GM23338 (cell line): ENCODE data around the gene LYSET. TPM values are rescaled to one million over a fixed set of nuclear protein-coding genes. Genes with fewer than 3 reads are reported as not detected.
A peak's percentile ranks its signal among the peaks of the same experiment; 100 is the strongest.

Experiments used
- ATAC-seq: fragments of 200-7000 bp; cut with Tn5 transposase; 3 replicates; pipeline ENCODE4 v1.9.1; 2020
- DNase-seq: peaks from one replicate; pipeline ENCODE4 v3.0.0-alpha.2; 2015; ENCODE audit warnings: low spot score
- H2AFZ ChIP-seq: fragments of 200-600 bp; sonication (generic); 2 replicates; pipeline ENCODE4 v1.8.0; 2016; ENCODE audit warnings: antibody characterized with exemption, mild to moderate bottlenecking, moderate library complexity
- H3F3A ChIP-seq: fragments of 200-600 bp; sonication (generic); replicated peaks from 2 replicates; pipeline ENCODE4 v1.8.0; 2017; ENCODE audit warnings: antibody characterized with exemption, mixed run types, low read depth
- H3K27ac ChIP-seq: fragments of 200-600 bp; sonication (generic); 2 replicates; pipeline ENCODE4 v1.6.1; 2016; ENCODE audit warnings: low read depth
- H3K27me3 ChIP-seq: fragments of 200-600 bp; sonication (generic); 2 replicates; pipeline ENCODE4 v1.8.0; 2016; ENCODE audit warnings: mild to moderate bottlenecking, mixed run types, moderate library complexity; ENCODE audit not compliant: insufficient read depth
- H3K36me3 ChIP-seq: fragments of 200-600 bp; sonication (generic); 2 replicates; pipeline ENCODE4 v1.8.0; 2016; ENCODE audit warnings: mild to moderate bottlenecking; ENCODE audit not compliant: insufficient read depth
- H3K4me1 ChIP-seq: fragments of 200-600 bp; sonication (generic); 2 replicates; pipeline ENCODE4 v1.8.0; 2016; ENCODE audit warnings: mild to moderate bottlenecking, moderate library complexity; ENCODE audit not compliant: insufficient read depth
- H3K4me2 ChIP-seq: fragments of 200-600 bp; sonication (generic); 2 replicates; pipeline ENCODE4 v1.7.1; 2017; ENCODE audit warnings: mixed run types
- H3K4me3 ChIP-seq: fragments of 200-600 bp; sonication (generic); 2 replicates; pipeline ENCODE4 v1.6.1; 2016; ENCODE audit warnings: mixed run types
- H3K79me2 ChIP-seq: fragments of 200-600 bp; sonication (generic); replicated peaks from 2 replicates; pipeline ENCODE4 v1.8.0; 2017; ENCODE audit warnings: mild to moderate bottlenecking; ENCODE audit not compliant: insufficient read depth
- H3K9me2 ChIP-seq: fragments of 200-600 bp; sonication (generic); 2 replicates; pipeline ENCODE4 v1.8.0; 2017; ENCODE audit not compliant: insufficient read depth
- H4K20me1 ChIP-seq: fragments of 200-600 bp; sonication (generic); replicated peaks from 2 replicates; pipeline ENCODE4 v1.8.0; 2017; ENCODE audit warnings: mild to moderate bottlenecking; ENCODE audit not compliant: insufficient read depth
- H3K27ac Mint-ChIP-seq: 2 replicates; pipeline ENCODE4 v1.8.0; 2020; ENCODE audit warnings: inconsistent platforms, mild to moderate bottlenecking, moderate library complexity, mixed read lengths
- H3K27me3 Mint-ChIP-seq: 3 replicates; pipeline ENCODE4 v1.8.0; 2022; ENCODE audit warnings: low read depth, mild to moderate bottlenecking, moderate library complexity, mixed read lengths, inconsistent platforms; ENCODE audit not compliant: insufficient read depth, poor library complexity
- H3K36me3 Mint-ChIP-seq: 3 replicates; pipeline ENCODE4 v1.8.0; 2021; ENCODE audit warnings: low read depth, mild to moderate bottlenecking, inconsistent platforms, moderate library complexity, mixed read lengths
- H3K4me1 Mint-ChIP-seq: 3 replicates; pipeline ENCODE4 v1.8.0; 2020; ENCODE audit warnings: mild to moderate bottlenecking, inconsistent platforms, mixed read lengths
- H3K4me3 Mint-ChIP-seq: 3 replicates; pipeline ENCODE4 v1.8.0; 2021; ENCODE audit warnings: moderate library complexity, mild to moderate bottlenecking, inconsistent platforms, mixed read lengths
- H3K9me3 Mint-ChIP-seq: 3 replicates; pipeline ENCODE4 v1.8.0; 2020; ENCODE audit warnings: moderate library complexity, mild to moderate bottlenecking, inconsistent platforms, mixed read lengths
- CREB1 ChIP-seq: fragments of 250-450 bp; sonication (Bioruptor Pico); IDR thresholded peaks from 2 replicates; pipeline ENCODE4 v1.5.0; 2020; ENCODE audit warnings: low read depth, mild to moderate bottlenecking, moderate library complexity
- EZH2 ChIP-seq: fragments of 200-600 bp; sonication (generic); IDR thresholded peaks from one replicate; pipeline ENCODE4 v1.8.0; 2017; ENCODE audit warnings: antibody characterized with exemption, mild to moderate bottlenecking, low read depth; ENCODE audit not compliant: unreplicated experiment
- EZH2phosphoT487 ChIP-seq: fragments of 200-600 bp; sonication (generic); IDR thresholded peaks from one replicate; pipeline ENCODE4 v1.8.1; 2018; ENCODE audit warnings: antibody characterized with exemption; ENCODE audit not compliant: unreplicated experiment
- JUNB ChIP-seq: IDR thresholded peaks from one replicate; pipeline ENCODE4 v1.6.1; 2016; ENCODE audit warnings: antibody characterized with exemption; ENCODE audit not compliant: unreplicated experiment
- NANOG ChIP-seq: IDR thresholded peaks from 2 replicates; pipeline ENCODE4 v1.6.1; 2016; ENCODE audit warnings: antibody characterized with exemption, borderline replicate concordance
- POLR2AphosphoS5 ChIP-seq: IDR thresholded peaks from 2 replicates; pipeline ENCODE4 v1.6.1; 2016; ENCODE audit warnings: antibody characterized with exemption, low read depth
- REST ChIP-seq: IDR thresholded peaks from one replicate; pipeline ENCODE4 v1.6.1; 2018; ENCODE audit warnings: antibody characterized with exemption; ENCODE audit not compliant: unreplicated experiment
- STAT1 ChIP-seq: IDR thresholded peaks from one replicate; pipeline ENCODE4 v1.6.1; 2016; ENCODE audit warnings: antibody characterized with exemption; ENCODE audit not compliant: unreplicated experiment
- ZNF114 ChIP-seq: fragments of 250-450 bp; sonication (Bioruptor Pico); IDR thresholded peaks from 2 replicates; pipeline ENCODE4 v1.5.0; 2020; ENCODE audit warnings: mild to moderate bottlenecking, moderate library complexity
- ZNF331 ChIP-seq: fragments of 250-450 bp; sonication (Bioruptor Pico); IDR thresholded peaks from 2 replicates; pipeline ENCODE4 v1.5.0; 2020; ENCODE audit warnings: low read depth, mild to moderate bottlenecking, moderate library complexity
- polyA plus RNA-seq: library from polyadenylated mRNA; unstranded; fragments of >200 nt; fragmentation: Nextera tagmentation; extraction: Ambion mirVana; gene quantifications from 2 replicates; pipeline ENCODE4 v1.2.1, GENCODE V29; 2016
- total RNA-seq: library from RNA; depleted of rRNA; stranded (reverse); fragments of >200 nt; shearing (Covaris generic); gene quantifications from 2 replicates; pipeline ENCODE4 v1.2.3, GENCODE V29; 2014
- TF ChIP-seq, protein P1 (sequence below): IDR thresholded peaks from 2 replicates; pipeline ENCODE4 v1.6.1; 2016; ENCODE audit warnings: antibody characterized with exemption
- TF ChIP-seq, protein P2 (sequence below): fragments of 250-450 bp; sonication (Bioruptor Pico); IDR thresholded peaks from 2 replicates; pipeline ENCODE4 v1.5.0; 2020; ENCODE audit warnings: mild to moderate bottlenecking, moderate library complexity
- TF ChIP-seq, protein P3 (sequence below), 2 experiments: fragments of 200-600 bp in 1 of 2; sonication (generic) in 1 of 2; conservative IDR thresholded peaks; 2 replicates each; pipeline versions ENCODE4 v1.5.1 to v1.6.1; 2016 to 2017; ENCODE audit warnings: antibody characterized with exemption in 2 of 2, low read depth in 2 of 2, mild to moderate bottlenecking in 2 of 2, moderate library complexity in 1 of 2

The LYSET gene
- total and polyA plus RNA-seq, 2 experiments from 2014 or later, result 14.2 to 34.0 TPM

DNA sequence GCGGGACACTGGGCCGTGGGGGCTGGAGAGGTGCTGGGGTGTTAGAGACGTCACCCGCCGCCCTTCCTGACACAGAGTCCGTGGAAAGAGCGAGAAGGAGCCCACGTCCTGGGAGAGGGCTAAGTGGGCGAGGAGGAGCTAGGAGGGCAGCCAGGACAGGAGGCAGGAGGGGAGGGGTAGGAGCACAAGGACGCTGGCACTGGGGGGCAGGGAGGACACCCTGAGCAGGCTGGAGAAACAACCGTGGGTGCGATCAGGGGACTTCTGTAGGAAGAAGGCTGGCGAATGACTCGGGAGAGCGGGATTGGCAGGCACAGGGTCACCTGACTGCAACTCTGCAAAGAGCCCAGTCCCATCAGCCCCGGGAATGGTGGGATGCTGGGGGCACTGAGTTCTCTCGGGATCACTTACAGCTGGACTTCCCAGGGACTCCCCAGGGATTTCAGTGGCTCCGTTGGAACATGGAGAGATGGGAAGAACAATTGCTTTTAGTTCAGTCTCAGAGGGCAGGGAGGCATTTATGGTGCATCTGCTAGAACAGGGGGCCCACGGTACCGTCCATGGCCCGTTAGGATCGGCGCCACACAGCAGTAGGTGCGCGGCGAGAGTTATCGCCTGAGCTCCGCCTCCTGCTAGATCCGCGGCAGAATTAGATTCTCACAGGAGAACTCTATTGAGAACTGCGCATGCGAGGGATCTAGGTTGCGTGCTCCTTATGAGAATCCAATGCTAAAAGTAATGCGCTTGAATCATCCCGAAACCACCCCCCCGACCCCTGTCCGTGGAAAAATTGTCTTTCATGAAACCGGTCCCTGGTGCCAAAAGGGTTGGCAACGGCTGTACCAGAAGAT lies 46.2 kb downstream of the LYSET start:
- Histone ChIP-seq H3K79me2 (no peaks in the 10 kb centered on the region), H3K36me3 (0 out of 2 replicates have a peak, but pooled peaks cover 4% of the 10 kb centered on the region), H3K27me3 (no peaks in the 10 kb centered on the region), H4K20me1 (0 out of 2 replicates have a peak, but pooled peaks cover 5% of the 10 kb centered on the region), H3K4me1 (no peaks in the 10 kb centered on the region), H2AFZ (peak overlapping the region; percentile 38; the same call in 1 of the 2 replicates), H3K4me2 (no peak overlapping the region), H3K27ac (no peak overlapping the region), H3K4me3 (no peak overlapping the region), H3F3A (no peaks in the 10 kb centered on the region), H3K9me2 (no peaks in the 10 kb centered on the region)
- Mint-ChIP-seq H3K36me3 (peaks cover 26% of the 10 kb centered on the region), H3K9me3 (no peaks in the 10 kb centered on the region), H3K4me1 (no peaks in the 10 kb centered on the region; the same call in 2 of the 3 replicates), H3K27me3 (peaks cover 7% of the 10 kb centered on the region), H3K27ac (no peak overlapping the region), H3K4me3 (no peak overlapping the region)
- no peak for TF ChIP-seq ZNF114
- TF ChIP-seq REST, result no peak
- TF ChIP-seq, protein P1, sequence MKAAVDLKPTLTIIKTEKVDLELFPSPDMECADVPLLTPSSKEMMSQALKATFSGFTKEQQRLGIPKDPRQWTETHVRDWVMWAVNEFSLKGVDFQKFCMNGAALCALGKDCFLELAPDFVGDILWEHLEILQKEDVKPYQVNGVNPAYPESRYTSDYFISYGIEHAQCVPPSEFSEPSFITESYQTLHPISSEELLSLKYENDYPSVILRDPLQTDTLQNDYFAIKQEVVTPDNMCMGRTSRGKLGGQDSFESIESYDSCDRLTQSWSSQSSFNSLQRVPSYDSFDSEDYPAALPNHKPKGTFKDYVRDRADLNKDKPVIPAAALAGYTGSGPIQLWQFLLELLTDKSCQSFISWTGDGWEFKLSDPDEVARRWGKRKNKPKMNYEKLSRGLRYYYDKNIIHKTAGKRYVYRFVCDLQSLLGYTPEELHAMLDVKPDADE, result no peak
- TF ChIP-seq STAT1, result no peak
- no peak for TF ChIP-seq CREB1 (CRISPR knock-in tag)
- TF ChIP-seq, protein P2, sequence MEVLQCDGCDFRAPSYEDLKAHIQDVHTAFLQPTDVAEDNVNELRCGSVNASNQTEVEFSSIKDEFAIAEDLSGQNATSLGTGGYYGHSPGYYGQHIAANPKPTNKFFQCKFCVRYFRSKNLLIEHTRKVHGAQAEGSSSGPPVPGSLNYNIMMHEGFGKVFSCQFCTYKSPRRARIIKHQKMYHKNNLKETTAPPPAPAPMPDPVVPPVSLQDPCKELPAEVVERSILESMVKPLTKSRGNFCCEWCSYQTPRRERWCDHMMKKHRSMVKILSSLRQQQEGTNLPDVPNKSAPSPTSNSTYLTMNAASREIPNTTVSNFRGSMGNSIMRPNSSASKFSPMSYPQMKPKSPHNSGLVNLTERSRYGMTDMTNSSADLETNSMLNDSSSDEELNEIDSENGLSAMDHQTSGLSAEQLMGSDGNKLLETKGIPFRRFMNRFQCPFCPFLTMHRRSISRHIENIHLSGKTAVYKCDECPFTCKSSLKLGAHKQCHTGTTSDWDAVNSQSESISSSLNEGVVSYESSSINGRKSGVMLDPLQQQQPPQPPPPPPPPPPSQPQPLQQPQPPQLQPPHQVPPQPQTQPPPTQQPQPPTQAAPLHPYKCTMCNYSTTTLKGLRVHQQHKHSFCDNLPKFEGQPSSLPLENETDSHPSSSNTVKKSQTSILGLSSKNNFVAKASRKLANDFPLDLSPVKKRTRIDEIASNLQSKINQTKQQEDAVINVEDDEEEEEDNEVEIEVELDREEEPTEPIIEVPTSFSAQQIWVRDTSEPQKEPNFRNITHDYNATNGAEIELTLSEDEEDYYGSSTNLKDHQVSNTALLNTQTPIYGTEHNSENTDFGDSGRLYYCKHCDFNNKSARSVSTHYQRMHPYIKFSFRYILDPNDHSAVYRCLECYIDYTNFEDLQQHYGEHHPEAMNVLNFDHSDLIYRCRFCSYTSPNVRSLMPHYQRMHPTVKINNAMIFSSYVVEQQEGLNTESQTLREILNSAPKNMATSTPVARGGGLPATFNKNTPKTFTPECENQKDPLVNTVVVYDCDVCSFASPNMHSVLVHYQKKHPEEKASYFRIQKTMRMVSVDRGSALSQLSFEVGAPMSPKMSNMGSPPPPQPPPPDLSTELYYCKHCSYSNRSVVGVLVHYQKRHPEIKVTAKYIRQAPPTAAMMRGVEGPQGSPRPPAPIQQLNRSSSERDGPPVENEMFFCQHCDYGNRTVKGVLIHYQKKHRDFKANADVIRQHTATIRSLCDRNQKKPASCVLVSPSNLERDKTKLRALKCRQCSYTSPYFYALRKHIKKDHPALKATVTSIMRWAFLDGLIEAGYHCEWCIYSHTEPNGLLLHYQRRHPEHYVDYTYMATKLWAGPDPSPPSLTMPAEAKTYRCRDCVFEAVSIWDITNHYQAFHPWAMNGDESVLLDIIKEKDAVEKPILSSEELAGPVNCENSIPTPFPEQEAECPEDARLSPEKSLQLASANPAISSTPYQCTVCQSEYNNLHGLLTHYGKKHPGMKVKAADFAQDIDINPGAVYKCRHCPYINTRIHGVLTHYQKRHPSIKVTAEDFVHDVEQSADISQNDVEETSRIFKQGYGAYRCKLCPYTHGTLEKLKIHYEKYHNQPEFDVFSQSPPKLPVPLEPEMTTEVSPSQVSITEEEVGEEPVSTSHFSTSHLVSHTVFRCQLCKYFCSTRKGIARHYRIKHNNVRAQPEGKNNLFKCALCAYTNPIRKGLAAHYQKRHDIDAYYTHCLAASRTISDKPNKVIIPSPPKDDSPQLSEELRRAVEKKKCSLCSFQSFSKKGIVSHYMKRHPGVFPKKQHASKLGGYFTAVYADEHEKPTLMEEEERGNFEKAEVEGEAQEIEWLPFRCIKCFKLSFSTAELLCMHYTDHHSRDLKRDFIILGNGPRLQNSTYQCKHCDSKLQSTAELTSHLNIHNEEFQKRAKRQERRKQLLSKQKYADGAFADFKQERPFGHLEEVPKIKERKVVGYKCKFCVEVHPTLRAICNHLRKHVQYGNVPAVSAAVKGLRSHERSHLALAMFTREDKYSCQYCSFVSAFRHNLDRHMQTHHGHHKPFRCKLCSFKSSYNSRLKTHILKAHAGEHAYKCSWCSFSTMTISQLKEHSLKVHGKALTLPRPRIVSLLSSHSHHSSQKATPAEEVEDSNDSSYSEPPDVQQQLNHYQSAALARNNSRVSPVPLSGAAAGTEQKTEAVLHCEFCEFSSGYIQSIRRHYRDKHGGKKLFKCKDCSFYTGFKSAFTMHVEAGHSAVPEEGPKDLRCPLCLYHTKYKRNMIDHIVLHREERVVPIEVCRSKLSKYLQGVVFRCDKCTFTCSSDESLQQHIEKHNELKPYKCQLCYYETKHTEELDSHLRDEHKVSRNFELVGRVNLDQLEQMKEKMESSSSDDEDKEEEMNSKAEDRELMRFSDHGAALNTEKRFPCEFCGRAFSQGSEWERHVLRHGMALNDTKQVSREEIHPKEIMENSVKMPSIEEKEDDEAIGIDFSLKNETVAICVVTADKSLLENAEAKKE (CRISPR knock-in tag), result no peak
- TF ChIP-seq EZH2phosphoT487, result no peak
- TF ChIP-seq ZNF331 (CRISPR knock-in tag), result no peak
- TF ChIP-seq NANOG, result no peak
- no peak for TF ChIP-seq EZH2
- no peak for TF ChIP-seq POLR2AphosphoS5
- TF ChIP-seq, protein P3, sequence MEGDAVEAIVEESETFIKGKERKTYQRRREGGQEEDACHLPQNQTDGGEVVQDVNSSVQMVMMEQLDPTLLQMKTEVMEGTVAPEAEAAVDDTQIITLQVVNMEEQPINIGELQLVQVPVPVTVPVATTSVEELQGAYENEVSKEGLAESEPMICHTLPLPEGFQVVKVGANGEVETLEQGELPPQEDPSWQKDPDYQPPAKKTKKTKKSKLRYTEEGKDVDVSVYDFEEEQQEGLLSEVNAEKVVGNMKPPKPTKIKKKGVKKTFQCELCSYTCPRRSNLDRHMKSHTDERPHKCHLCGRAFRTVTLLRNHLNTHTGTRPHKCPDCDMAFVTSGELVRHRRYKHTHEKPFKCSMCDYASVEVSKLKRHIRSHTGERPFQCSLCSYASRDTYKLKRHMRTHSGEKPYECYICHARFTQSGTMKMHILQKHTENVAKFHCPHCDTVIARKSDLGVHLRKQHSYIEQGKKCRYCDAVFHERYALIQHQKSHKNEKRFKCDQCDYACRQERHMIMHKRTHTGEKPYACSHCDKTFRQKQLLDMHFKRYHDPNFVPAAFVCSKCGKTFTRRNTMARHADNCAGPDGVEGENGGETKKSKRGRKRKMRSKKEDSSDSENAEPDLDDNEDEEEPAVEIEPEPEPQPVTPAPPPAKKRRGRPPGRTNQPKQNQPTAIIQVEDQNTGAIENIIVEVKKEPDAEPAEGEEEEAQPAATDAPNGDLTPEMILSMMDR (conservative IDR thresholded peaks at IDR 0.05; ENCODE audit: low read depth in 2 of 2), result no peak
- no peak for TF ChIP-seq JUNB
- no peak for DNase-seq
- ATAC-seq, result no peak
